Right renal pelvis (tissue), 4 donors: ENCODE results near the gene ALDH1L1. TPM values are rescaled to one million over a fixed set of nuclear protein-coding genes. Genes with fewer than 3 reads are reported as not detected.

Experiments
- DNase-seq, 4 donors: peaks; one replicate each; pipeline ENCODE4 v3.0.0-alpha.2; 2013; ENCODE audit warnings: low read depth in 4 of 4, low spot score in 3 of 4, missing footprints in 1 of 4
- polyA plus RNA-seq, 4 donors: library from polyadenylated mRNA; unstranded; fragments of 120-200 nt; gene quantifications; one replicate each; pipeline ENCODE4 v1.2.1, GENCODE V29; 2013; ENCODE audit not compliant: insufficient read length in 4 of 4

The ALDH1L1 gene
- polyA plus RNA-seq, 4 donors: 31.5 to 57.0 (median 44.9) TPM

DNA sequence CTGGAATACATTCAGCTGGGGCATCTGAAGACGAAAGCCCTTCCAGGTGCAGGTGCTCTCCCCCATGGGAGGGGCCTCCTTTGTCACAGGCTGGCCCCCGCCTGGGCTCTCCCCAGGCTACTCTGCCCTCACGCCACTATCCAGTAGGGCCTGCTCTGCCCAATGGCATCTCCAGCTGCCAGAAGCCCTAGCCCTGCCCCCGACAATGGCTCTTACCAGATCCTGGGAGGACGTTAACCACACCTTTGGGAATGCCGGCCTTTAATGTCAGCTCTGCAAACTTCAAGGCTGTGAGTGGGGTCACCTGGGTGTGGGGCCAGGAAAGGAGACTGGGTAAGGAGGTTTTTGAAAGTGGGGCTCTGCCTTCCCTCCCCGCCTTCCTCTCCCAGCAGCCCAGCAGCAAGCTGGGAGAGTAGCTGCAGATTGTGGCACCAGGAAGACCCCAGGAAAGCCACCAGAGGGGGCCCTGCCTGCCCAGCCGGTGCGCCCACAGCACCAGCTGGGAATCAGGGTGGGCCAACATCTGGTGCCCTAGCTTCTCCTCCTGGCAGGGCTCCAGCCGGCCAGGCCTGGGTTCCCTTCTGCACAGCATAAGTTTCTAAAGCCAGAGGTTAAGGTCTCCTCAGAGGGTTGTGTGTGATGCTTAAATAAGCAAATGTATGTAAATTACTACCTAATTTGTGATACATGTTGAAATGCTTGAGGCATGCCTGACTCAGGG, 56.1 kb downstream of the ALDH1L1 start:
- no peak for DNase-seq

DNA sequence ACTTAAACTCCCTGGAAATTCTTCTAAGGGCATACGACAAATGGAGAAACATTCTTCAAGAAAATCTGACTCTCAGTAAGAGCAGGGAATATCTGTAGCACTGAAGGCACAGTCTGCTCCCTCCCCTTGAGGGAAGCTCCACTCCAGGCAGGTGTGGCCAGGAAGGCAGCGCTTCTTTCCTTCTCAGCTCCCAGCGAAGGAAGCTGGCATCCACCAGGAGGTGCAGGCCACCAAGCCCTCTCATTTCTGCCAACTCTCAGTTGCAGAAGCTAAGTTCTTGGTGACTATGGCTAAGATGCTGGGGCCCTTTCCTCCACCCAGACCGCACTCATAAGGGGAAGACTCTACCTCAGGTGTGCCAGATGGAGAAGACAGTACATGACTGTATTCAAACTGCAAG, 58.8 kb downstream of the ALDH1L1 start:
- no peak for DNase-seq

DNA sequence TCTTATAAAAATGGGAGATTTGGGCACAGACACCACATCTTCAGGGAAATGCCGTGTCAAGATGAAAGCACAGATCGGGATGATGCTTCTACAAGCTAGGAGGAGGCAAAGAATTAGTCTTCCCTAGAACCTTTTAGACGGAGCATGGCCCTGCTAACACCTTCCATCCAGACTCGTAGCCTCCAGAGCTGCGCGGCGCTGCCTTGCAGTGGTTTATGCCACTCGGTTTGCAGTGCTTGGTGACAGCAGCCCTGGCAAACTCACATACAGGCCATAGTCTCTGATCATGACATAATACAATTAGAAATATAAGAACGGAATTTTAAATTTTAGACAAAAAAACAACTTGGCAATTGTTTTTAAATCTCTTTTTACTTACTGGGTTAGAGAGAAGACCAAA, 59.3 kb downstream of the ALDH1L1 start:
- DNase-seq: no peak

DNA sequence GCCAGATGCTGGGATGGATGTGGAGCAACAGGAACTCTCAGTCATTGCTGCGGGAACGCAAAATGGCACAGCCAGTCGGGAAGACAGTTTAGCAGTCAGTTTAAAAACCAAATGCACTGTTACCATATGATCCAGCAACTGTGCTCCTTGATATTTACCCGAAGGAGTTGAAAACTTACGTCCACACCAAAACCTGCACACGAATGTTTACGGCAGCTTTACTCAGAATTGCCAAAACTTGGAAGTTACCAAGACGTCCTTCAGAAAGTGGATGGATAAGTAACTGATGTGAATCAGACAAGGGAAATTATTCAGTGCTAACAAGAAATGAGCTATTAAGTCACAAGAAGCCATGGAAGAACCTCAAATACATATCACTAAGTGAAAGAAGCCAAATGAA, 60.4 kb downstream of the ALDH1L1 start:
- DNase-seq: no peak

DNA sequence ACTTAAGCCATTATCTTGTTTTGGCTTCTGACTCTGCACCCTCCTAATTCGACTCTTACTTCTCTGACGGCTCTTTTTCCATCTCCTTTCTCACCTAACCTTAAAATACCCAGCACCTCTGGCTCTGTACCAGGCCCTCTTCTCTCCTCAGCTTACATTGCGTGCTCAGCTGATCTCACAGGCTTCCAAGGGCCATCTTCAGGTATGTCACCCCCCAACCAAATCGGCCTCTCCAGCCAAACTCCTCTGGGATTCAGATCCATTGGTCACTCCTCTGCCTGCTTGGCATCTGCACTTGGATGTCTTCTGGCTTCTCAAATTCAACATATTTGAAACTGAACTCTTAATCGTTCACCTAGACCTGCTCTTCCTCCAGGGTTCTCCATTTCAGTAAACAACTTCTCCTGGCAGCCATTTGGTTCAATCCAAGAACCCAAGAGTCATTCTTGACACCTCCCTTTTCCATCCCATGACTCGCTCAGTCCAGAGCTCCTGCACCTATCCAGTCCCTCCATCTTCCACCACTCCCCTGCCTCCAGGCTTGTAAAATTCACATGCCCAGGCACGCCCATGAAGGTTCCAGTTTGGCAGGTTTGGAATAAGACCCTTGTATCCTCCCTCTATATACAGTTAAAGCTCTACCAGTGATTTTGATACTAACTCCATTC, 61.2 kb downstream of the ALDH1L1 start:
- DNase-seq: no peak

DNA sequence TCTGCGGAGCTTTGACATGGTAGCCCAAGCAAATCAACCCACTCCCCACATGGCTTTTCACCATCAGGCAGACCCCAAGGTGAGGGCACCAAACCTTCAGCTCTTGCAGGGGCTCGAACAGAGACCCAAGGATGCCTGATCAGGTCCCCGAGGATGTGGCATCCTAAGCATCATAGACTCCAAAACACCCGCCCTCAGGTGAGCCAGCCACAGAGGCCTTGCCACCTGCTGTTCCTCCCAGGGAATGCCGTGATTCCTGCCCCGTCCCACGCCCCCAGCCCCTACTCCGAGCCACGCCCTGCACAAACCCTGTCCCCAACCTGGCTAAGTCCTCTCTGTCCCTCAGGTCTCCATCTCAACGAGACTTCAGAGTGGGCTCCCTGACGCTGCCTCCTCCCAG, 61.8 kb downstream of the ALDH1L1 start:
- DNase-seq: no peak

DNA sequence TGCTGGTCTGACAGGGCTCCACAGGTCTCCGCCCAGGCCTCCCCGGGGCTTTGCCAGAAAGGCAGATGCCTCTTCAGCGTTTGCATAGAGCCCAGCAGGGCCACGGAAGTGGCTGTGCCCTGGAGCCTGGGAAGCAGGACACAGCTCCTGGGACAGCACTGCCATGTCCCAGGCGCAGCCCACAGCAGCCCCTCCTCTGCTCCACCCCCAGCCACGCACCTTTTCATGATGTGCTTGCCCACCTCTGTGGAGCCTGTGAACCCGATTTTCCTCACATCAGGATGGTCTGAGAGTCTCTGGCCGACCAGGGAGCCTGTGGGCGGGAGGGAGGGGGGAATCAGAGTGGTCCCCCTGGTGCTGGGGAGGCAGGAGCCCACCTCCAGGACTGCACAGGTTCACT, 62.6 kb downstream of the ALDH1L1 start:
- DNase-seq: no peak

DNA sequence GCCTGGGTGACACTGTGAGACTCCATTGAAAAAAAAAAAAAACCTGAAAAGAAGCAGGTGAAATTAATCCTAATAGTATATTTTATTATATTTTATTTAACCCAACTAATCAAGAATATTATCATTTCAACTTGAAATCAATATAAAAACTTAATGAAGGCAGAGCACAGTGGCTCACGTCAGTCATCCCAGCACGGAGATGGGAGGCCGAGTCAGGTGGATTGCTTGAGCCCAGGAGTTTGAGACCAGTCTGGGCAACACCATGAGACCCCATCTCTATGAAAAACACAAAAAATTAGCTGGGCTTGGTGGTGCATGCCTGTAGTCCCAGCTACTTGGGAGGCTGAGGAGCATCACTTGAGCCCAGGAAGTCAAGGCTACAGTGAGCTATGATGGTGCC, 63.2 kb downstream of the ALDH1L1 start:
- DNase-seq: no peak

DNA sequence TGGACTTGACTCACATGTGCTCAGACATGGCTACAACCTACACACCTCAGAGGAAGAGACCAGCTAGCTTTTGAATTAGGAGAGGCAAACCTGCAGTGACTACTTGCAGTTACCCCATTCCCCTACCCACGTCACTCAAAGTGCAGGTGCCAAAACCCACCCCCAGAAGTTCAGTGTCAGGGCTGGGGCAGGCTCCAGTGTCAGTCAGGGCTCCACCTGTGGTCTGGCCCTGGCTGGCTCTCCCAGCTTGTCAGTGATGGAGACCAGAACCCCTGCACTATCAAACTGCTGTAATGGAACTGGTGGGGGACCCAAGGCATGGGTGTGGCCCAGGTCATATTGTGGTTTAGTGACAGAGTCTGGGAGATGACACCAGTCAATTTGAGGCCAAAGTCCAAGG, 63.9 kb downstream of the ALDH1L1 start:
- no peak for DNase-seq

DNA sequence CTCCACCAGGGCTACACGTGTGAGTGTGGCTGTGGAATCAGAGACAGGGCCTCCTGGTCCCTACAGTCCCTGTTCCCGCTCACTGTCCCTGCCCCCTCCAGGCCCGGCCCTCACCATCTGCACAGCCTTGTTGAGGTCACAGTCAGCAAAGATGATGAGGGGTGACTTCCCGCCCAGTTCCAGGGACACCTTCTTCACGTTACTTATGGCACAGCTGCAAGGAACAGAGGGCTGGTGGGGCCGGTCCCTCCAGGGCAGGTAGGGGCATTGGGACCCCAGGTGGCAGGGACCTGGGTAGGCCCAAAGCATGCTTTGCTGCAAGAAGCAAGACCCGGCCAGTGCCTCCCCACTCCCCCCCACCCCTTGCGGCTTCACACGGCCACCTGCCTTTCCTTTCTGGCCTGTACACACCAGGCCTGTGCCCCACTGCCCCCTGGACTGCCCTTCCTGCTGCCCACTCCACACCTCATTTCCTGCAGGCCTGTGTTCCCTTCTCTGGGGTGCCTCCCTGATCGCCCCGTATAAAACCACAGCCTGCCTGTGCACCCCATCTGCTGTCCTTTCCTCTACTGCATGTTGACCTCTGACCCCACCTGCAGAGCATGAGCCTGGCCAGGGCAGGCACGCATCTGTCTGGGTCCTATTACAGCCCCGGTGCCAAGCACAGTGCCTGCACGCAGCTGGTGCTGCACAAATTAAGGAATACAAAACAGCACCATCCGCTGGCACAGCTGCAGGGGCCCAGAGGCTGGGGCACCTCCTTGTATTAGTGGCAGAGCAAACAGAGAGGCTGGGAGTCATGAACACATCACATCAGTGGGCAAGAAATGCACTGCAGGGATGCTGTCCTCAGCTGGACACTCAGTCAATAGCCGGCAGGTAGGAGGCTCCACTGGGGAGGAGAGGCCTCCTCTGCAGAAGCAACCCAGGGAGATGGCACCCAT, 65.7 kb downstream of the ALDH1L1 start:
- DNase-seq: no peak

DNA sequence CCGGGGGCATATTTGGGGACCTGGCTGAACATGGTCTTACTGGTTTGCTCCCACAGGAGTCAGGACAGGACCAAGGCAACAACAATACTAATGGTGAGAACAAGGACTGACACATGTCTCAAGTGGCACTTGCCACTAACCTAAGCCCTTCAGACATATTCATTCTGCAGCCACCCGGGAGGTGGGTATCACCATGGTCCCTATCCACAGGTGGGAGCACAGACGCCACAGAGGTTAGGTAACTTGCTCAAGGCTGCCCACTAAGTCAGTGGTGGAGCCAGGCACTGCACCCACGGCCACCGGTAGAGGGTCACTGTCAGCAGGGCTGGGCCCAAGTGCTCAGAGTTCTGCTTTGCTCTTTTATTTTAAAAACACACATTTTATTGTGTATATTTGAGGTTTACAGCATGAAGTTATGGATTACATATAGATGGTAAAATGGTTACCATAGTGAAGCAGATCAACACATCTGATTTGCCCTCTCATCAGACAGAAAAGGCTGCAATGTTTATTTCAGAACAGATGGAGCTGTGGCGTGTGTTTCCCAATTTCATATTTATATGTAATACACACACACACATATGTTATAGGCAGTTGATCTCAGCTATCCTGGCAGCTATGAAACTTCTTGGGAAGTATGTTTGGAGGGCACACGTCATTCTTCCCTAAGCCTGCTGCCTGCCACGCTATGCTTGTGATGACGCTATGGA, 66.5 kb downstream of the ALDH1L1 start:
- DNase-seq: no peak

DNA sequence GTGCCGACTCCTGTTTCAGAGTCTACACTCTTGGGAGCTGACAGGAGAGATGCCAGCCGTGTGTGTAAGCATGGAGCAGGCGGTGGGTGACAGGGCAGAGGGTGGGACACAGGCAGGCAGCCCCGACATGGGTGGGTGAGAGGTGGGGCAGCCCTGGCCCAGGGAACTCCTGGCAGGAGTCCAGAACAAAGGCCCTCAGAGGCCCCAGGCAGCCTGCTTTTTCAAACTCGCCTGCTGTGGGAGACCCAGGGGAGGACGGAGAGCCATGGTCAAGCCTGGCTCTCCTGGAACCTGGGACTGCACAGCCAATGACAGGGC, 67.2 kb downstream of the ALDH1L1 start:
- no peak for DNase-seq

DNA sequence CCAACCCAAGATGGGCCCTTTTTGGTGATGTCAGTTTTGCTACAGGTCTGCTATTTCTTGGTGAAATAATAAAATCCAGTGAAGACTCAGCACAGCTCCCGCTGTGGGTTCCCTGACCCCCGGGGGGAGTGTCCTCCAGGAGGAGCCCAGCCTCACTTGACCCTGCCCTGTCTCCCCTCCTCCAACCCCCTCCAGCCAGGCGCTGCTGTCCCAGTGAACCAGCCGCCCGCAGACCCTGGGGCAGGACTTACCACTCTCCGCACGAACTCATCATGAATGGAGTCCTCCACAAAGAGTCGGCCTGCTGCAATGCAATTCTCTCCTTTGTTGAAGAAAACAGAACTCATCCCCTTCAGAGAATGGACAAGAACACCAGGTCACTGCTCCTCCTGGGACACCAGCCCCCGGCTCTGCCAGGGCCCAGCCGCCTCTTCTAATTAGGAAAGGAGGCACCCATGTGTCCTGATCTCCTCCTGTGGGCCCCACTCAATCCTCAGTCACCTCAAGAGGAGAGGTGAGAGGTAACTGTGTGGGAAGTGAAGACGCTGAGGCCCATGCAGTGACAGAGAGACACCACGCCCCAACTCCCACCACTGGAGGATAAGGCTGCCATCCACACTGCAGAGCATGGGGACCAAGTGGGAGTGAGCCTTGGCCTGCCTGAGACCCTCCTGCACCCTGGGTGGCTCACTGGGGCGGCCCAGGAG, 67.7 kb downstream of the ALDH1L1 start:
- no peak for DNase-seq

DNA sequence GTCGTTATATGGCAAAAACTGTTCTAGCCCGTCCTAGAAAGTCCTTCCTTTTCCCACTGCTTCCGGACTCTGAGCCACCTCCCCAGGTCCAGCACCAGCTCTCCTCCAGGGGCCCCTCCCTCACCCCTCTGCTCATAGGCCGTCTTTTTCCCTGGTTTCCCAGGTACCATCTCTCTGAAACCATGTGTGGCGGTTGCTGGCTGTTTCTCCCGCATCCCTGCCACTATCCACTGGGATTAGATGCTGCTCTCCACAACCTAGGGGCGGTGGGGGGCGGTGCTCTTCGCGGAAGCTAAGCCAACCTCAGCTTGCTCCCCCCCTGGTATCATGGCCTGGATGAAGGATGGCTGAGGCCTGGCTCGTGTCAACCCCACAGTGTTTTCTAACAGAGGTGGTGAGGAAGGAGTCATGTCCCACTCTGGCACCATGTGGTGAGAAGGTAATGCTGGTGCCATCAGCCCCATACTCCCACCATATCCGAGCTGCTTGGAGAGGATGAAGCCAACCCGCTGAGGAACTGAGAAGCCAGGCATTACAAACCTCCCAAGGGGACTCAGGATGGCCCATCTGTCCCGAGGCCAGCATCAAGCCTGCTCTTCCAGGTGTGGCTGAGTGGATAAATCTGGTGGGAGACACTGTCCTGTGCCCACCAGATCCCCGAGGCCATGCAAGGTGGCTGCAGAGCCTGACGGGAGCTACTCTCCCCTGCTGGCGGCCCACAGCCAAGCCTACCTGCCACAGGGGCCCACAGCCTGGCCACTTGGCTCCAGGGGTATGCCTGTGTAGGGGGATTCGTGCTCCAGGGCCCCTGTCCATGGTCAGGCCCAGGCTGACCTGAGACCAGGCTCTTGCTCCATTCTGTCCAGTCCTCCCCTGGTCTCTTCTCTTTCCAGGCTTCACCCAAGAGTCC, 68.6 kb downstream of the ALDH1L1 start:
- DNase-seq: no peak

DNA sequence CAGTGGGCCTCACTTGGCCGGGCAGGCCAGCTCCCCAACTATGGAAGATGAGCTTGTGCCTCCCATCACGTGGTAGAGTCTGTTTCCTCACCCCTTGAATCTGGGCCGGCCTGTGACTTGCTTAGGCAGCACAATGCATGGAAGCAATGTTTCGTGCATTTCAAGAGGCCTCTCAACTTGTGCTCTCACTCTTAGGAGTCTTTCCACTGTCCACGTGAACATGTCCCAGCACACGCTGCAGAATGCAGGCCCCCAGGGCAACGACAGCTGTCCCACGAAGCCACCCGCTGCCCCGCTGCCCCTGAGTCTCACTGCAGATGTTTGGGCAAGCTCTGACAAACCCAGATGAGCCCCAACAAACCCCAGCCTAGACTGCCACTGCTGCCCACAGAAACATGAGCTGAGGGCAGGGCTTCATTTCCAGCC, 69.2 kb downstream of the ALDH1L1 start:
- no peak for DNase-seq

DNA sequence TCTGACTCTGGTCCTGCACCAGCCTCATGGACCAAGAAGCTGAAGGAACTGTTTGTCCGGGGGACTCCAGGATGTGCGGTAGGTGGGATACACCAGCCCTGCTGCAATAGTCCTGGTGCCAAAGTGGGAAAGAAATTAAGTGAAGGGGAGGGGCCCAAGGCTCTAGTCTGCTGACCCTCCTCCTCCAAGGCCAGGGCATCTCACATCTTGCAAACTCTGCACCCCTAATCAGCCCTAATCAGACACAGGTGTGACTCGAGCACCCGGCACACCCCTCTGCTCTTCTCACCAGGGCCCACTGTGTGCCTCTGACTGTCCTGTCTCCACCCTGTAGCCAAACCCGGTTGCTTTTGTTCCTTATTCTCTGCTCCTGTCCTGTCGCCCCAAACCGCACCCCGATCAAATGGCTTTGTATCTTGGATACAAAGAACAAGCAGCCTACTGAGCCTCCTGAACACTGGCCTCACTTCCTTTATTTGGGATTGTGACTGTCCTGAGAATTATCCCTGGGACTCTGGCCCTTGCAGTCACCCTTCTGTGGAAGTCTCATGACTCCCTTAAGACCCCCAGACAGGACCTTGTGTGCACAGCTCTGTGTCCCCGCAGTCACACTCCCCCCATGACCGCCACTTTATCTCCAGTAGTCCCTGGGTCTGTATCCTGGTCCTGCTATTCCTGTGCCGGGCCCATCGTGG, 69.8 kb downstream of the ALDH1L1 start:
- no peak for DNase-seq

DNA sequence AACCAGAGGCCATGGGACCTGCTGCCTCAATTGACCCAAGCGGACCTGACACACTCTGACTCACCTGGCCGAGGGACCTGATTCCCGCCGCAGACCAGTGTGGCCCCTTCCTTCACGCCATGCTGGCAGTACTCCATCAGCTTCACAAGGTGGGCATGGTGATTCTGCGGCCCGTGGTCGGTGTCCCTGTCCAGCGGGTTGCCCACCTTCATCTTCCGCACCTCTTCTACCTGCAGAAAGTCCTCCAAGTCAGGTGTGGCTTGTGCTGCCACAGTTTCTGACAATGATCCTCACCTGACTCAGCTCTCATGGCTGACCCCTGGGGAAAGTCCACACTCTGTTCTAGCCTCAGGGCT, 70.5 kb downstream of the ALDH1L1 start:
- DNase-seq: no peak

DNA sequence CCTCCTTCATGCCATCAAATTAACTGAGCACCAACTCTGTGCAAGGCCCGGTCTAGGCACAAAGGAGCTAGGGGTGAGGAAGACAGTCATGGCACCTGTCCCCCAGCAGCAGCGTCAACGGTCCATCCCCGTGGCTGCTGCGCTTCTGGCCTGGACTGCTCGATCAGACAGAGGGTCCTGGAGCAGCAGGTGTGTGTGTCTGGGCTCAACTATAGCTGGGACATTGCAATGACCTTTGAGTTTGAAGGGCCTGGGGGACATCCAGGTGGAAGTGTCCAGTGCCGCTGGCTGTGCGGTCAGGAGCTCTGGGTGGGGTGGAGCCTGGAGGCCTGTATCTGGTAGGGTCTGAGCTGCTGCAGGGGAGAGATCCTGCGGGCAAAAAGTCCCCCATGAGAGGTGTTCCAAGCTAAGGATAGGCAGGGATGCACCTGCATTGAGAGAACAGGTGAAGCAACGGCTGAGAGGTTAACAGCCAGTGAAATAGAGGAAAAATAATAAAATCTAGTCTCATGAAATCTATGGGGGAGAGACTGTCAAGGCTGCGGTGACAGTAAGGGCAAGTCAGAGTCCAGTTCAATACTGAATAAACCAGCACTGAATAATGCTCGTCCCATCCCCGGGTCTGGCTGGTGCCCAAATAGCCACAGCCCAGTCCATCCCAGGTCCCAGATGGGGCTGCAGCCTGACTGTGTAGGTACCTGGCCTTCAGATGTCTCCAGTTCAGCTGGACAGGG, 71.1 kb downstream of the ALDH1L1 start:
- no peak for DNase-seq
